ENCODE data around the gene TEPSIN.

Gene TEPSIN

DNA sequence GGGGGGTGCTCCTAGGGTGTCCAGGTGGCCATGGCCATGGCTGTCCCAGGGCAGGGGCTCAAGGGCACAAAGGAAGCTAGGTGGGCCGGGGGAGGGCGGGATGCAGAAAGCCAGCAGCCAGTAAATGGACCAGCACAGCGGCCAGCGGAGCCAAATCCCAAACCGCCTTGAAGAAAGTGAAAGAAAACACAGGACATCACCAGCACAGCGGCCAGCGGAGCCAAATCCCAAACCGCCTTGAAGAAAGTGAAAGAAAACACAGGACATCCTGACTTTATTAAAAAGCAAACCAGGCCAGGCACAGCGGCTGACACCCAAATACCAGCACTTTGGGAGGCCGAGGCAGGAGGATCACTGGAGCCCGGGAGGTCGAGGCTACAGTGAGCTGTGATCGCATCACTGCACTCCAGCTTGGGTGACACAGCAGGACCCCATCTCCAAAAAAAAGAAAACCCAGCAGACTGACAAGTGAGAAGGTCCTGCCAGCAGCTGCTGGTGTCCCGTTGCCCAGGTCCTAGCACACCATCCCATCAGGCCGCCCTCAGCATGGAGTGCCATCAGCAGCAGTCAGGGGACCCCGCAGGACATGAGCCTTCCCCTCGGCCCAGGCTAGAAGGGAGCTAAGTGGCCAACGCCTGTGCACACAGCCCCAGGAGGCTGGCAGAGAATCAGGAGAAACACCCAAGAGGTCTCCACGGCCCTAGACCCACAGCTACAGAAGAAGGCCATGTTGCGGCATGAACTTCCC lies 39.3 kb upstream of the TEPSIN start:
- Histone ChIP-seq H3K27me3 (replicated peaks in 2 of 5; ENCODE audit: control insufficient read depth in 4 of 5, insufficient read depth in 5 of 5, low read length in 4 of 5) (no peaks in the 10 kb centered on the region), H3K9me3 (ENCODE audit: control extremely low read depth in 1 of 5, control insufficient read depth in 4 of 5, insufficient read depth in 2 of 5, low read depth in 1 of 5, low read length in 4 of 5) (no peaks in the 10 kb centered on the region), H3K4me1 (ENCODE audit: control extremely low read depth in 1 of 4, control insufficient read depth in 4 of 4, insufficient read depth in 4 of 4, low read length in 3 of 4) (peaks cover 0 to 6% (median 2%) of the 10 kb centered on the region in 4 experiments), H3K4me3 (ENCODE audit: control insufficient read depth in 1 of 7, extremely low read depth in 1 of 7, insufficient read depth in 4 of 7, low read depth in 2 of 7, low read length in 6 of 7) (no peak overlapping the region), H3K36me3 (ENCODE audit: control insufficient read depth in 4 of 4, insufficient read depth in 4 of 4, low read length in 3 of 4) (peaks cover 4 to 91% (median 72%) of the 10 kb centered on the region in 4 experiments), H3K27ac (ENCODE audit: insufficient read depth in 1 of 2, low read depth in 1 of 2, low read length in 2 of 2, poor library complexity in 1 of 2, severe bottlenecking in 2 of 2) (no peak overlapping the region)
- ChIA-PET CTCF (interaction anchor here (1.0 to 1.5 kb wide), 2 partner anchors 13 to 207 kb away, joined by 4 to 5 read pairs; no protein-coding TSS in a partner anchor), POLR2A (no interaction called here)
- no peak for DNase-seq
- WGBS (ENCODE audit: insufficient coverage): 97% methylated on average over 19 of the region's 20 CpGs

DNA sequence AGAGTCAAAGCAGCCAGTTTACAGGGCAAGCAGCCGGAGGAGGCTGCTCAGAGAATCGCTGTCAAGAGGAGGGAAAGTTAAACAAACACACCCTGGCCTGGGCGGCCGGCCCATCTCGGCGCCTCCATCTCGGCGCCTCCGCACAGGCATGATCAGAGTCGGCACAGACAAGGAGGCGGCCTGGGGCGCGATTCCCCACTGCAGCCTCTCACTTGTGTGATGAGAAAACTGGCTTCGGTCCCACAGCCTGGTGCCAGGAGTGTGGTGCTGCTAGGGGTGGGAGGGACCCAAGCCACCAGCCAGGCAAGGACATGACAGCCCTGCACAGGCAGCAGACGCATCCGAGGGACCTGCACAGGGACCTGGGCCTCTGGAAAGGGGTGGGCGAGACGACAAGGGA lies 38.6 kb upstream of the TEPSIN start:
- CTCF ChIA-PET: interaction anchor here (0.9 kb wide), 1 partner anchor 18 kb away, joined by 3 read pairs; no protein-coding TSS in a partner anchor
- Histone ChIP-seq H3K4me3 (ENCODE audit: control insufficient read depth in 1 of 7, extremely low read depth in 1 of 7, insufficient read depth in 4 of 7, low read depth in 2 of 7, low read length in 6 of 7) (no peak overlapping the region), H3K27ac (ENCODE audit: insufficient read depth in 1 of 2, low read depth in 1 of 2, low read length in 2 of 2, poor library complexity in 1 of 2, severe bottlenecking in 2 of 2) (no peak overlapping the region), H3K27me3 (replicated peaks in 2 of 5; ENCODE audit: control insufficient read depth in 4 of 5, insufficient read depth in 5 of 5, low read length in 4 of 5) (no peaks in the 10 kb centered on the region), H3K9me3 (ENCODE audit: control extremely low read depth in 1 of 5, control insufficient read depth in 4 of 5, insufficient read depth in 2 of 5, low read depth in 1 of 5, low read length in 4 of 5) (no peaks in the 10 kb centered on the region), H3K36me3 (ENCODE audit: control insufficient read depth in 4 of 4, insufficient read depth in 4 of 4, low read length in 3 of 4) (peaks cover 4 to 89% (median 66%) of the 10 kb centered on the region in 4 experiments), H3K4me1 (ENCODE audit: control extremely low read depth in 1 of 4, control insufficient read depth in 4 of 4, insufficient read depth in 4 of 4, low read length in 3 of 4) (peaks cover 3 to 13% (median 9%) of the 10 kb centered on the region in 4 experiments)
- WGBS (ENCODE audit: insufficient coverage): 98% methylated on average over 14 of the region's 18 CpGs
- no peak for DNase-seq
- POLR2A ChIA-PET: no interaction called here

DNA sequence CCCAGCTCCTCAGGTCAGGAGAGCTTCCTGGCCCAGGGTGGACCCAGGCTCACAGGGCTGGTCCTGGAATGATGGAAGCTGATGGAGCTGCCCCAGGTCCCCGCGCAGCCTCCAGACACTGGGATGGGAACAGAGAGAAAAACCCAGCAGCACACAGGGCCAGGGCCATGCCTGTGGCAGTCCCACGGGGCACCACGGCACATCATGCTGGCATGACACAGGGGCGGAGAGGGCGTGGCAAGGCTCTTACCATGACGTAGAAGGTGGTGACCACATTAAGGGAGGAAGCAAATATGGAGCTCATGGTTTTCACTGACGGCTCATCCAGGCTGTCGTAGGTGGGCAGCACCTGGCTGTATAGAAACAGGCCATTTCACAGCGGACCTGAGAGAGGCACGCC lies 37.9 kb upstream of the TEPSIN start:
- ChIA-PET POLR2A (no interaction called here), CTCF (interaction anchor here (0.9 kb wide), 1 partner anchor 19 kb away, joined by 3 read pairs; no protein-coding TSS in a partner anchor)
- no peak for DNase-seq
- no peak overlapping the region for H3K27ac ChIP-seq (ENCODE audit: insufficient read depth in 1 of 2, low read depth in 1 of 2, low read length in 2 of 2, poor library complexity in 1 of 2, severe bottlenecking in 2 of 2)
- no peaks in the 10 kb centered on the region for H3K9me3 ChIP-seq (ENCODE audit: control extremely low read depth in 1 of 5, control insufficient read depth in 4 of 5, insufficient read depth in 2 of 5, low read depth in 1 of 5, low read length in 4 of 5)
- no peaks in the 10 kb centered on the region for H3K27me3 ChIP-seq (replicated peaks in 2 of 5; ENCODE audit: control insufficient read depth in 4 of 5, insufficient read depth in 5 of 5, low read length in 4 of 5)
- peaks cover 3 to 15% (median 10%) of the 10 kb centered on the region in 4 experiments for H3K4me1 ChIP-seq (ENCODE audit: control extremely low read depth in 1 of 4, control insufficient read depth in 4 of 4, insufficient read depth in 4 of 4, low read length in 3 of 4)
- no peak overlapping the region for H3K4me3 ChIP-seq (ENCODE audit: control insufficient read depth in 1 of 7, extremely low read depth in 1 of 7, insufficient read depth in 4 of 7, low read depth in 2 of 7, low read length in 6 of 7)
- 98% methylated on average over 11 of the region's 11 CpGs for WGBS (ENCODE audit: insufficient coverage)
- peaks cover 4 to 85% (median 59%) of the 10 kb centered on the region in 4 experiments for H3K36me3 ChIP-seq (ENCODE audit: control insufficient read depth in 4 of 4, insufficient read depth in 4 of 4, low read length in 3 of 4)

DNA sequence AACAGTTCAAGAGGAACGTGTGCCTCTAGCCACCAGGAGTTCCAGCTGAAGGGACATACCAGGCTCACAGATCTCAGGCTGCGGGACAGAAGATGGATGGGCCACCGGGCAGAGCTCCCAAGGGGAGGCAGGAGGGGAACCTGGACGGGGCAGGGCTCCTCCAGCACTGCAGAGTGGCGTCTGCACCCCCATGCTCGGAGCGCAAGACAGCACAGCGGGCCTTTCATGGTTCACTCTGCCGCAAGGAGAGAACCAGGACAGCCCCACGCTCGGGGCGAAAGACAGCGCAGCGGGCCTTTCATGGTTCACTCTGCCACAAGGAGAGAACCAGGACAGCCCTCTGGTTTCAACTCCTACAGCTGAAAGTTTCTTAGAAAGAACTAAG lies 35.6 kb upstream of the TEPSIN start:
- Histone ChIP-seq H3K36me3 (ENCODE audit: control insufficient read depth in 4 of 4, insufficient read depth in 4 of 4, low read length in 3 of 4) (peaks cover 6 to 83% (median 54%) of the 10 kb centered on the region in 4 experiments), H3K27me3 (replicated peaks in 2 of 5; ENCODE audit: control insufficient read depth in 4 of 5, insufficient read depth in 5 of 5, low read length in 4 of 5) (no peaks in the 10 kb centered on the region), H3K9me3 (ENCODE audit: control extremely low read depth in 1 of 5, control insufficient read depth in 4 of 5, insufficient read depth in 2 of 5, low read depth in 1 of 5, low read length in 4 of 5) (no peaks in the 10 kb centered on the region), H3K27ac (ENCODE audit: insufficient read depth in 1 of 2, low read depth in 1 of 2, low read length in 2 of 2, poor library complexity in 1 of 2, severe bottlenecking in 2 of 2) (no peak overlapping the region), H3K4me3 (ENCODE audit: control insufficient read depth in 1 of 7, extremely low read depth in 1 of 7, insufficient read depth in 4 of 7, low read depth in 2 of 7, low read length in 6 of 7) (no peak overlapping the region), H3K4me1 (ENCODE audit: control extremely low read depth in 1 of 4, control insufficient read depth in 4 of 4, insufficient read depth in 4 of 4, low read length in 3 of 4) (peaks cover 3 to 17% (median 12%) of the 10 kb centered on the region in 4 experiments)
- no peak for DNase-seq
- POLR2A ChIA-PET: no interaction called here
- CTCF ChIA-PET: interaction anchor here (0.7 kb wide), 1 partner anchor 263 kb away, joined by 3 read pairs; no protein-coding TSS in a partner anchor
- WGBS (ENCODE audit: insufficient coverage): 96% methylated on average over 14 of the region's 14 CpGs

DNA sequence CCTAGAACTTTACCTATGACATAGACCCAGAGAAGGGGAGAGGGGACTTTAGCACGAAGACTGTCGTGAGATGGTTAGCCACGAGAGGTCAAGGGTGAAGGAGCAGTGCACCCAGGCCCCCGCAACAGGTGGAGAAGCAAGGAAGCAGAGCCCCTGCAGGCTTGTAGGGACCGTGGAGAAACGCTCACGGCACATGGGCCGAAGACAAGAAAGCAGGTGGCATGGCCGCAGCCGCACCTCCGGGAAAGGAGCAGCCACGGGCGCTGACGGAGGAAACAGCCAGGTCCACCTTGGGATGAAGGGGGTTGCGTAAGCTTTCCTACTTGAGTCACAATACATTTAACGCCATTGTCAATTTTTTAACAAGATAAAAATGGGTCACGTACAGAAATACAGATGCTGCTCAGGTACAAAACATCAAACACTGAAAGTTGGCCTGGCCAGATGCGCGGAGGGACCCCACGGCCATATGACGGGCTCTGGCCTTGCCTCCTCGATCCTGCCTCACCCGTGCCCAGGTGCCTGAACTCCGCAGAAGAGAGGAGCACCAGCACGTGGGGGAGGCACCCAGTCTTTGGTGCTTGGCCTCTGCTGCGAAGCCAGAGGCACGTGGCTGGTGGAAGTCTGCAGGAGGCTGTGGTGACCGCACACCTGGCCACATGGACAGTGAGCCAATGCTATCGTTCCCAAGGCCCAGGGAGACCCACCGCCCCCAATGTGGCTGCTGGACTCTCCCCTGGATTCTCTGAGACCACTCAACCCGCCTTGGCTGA lies 35.0 kb upstream of the TEPSIN start:
- 97% methylated on average over 29 of the region's 31 CpGs for WGBS (ENCODE audit: insufficient coverage)
- no peak for DNase-seq
- Histone ChIP-seq H3K27me3 (replicated peaks in 2 of 5; ENCODE audit: control insufficient read depth in 4 of 5, insufficient read depth in 5 of 5, low read length in 4 of 5) (no peaks in the 10 kb centered on the region), H3K4me3 (ENCODE audit: control insufficient read depth in 1 of 7, extremely low read depth in 1 of 7, insufficient read depth in 4 of 7, low read depth in 2 of 7, low read length in 6 of 7) (no peak overlapping the region), H3K4me1 (ENCODE audit: control extremely low read depth in 1 of 4, control insufficient read depth in 4 of 4, insufficient read depth in 4 of 4, low read length in 3 of 4) (peaks cover 3 to 17% (median 12%) of the 10 kb centered on the region in 4 experiments), H3K36me3 (ENCODE audit: control insufficient read depth in 4 of 4, insufficient read depth in 4 of 4, low read length in 3 of 4) (peaks cover 11 to 81% (median 50%) of the 10 kb centered on the region in 4 experiments), H3K27ac (ENCODE audit: insufficient read depth in 1 of 2, low read depth in 1 of 2, low read length in 2 of 2, poor library complexity in 1 of 2, severe bottlenecking in 2 of 2) (no peak overlapping the region), H3K9me3 (ENCODE audit: control extremely low read depth in 1 of 5, control insufficient read depth in 4 of 5, insufficient read depth in 2 of 5, low read depth in 1 of 5, low read length in 4 of 5) (no peaks in the 10 kb centered on the region)
- ChIA-PET CTCF (interaction anchor here (0.7 kb wide), 1 partner anchor 264 kb away, joined by 3 read pairs; no protein-coding TSS in a partner anchor), POLR2A (no interaction called here)

DNA sequence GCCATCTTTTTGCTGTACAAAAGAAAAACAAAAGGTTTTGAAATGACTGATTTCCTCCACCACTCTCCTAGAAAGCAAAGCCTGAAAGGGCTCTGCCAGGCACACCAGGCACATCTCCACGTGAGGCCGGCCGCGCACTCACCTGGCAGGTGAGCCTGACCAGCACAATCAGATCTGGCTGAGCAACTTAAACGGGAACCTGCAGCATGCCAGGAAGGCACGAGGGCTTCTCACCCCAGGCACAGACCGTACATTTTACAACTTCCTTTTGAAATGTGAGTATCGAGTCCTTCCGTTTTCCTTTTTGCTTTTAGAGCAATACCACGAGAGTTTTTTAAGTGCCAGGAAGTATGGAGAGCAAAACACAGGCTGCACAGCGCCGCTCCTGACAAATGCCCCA lies 33.8 kb upstream of the TEPSIN start:
- WGBS (ENCODE audit: insufficient coverage): 31% methylated on average over 7 of the region's 12 CpGs
- DNase-seq: peak in 1 of 3 donors; percentile 58
- Histone ChIP-seq H3K4me1 (ENCODE audit: control extremely low read depth in 1 of 4, control insufficient read depth in 4 of 4, insufficient read depth in 4 of 4, low read length in 3 of 4) (peaks cover 3 to 17% (median 12%) of the 10 kb centered on the region in 4 experiments), H3K36me3 (ENCODE audit: control insufficient read depth in 4 of 4, insufficient read depth in 4 of 4, low read length in 3 of 4) (peaks cover 13 to 74% (median 45%) of the 10 kb centered on the region in 4 experiments), H3K9me3 (ENCODE audit: control extremely low read depth in 1 of 5, control insufficient read depth in 4 of 5, insufficient read depth in 2 of 5, low read depth in 1 of 5, low read length in 4 of 5) (no peaks in the 10 kb centered on the region), H3K4me3 (ENCODE audit: control insufficient read depth in 1 of 7, extremely low read depth in 1 of 7, insufficient read depth in 4 of 7, low read depth in 2 of 7, low read length in 6 of 7) (peak overlapping the region in 1 of 7 experiments; percentile 12), H3K27ac (ENCODE audit: insufficient read depth in 1 of 2, low read depth in 1 of 2, low read length in 2 of 2, poor library complexity in 1 of 2, severe bottlenecking in 2 of 2) (no peak overlapping the region), H3K27me3 (replicated peaks in 2 of 5; ENCODE audit: control insufficient read depth in 4 of 5, insufficient read depth in 5 of 5, low read length in 4 of 5) (no peaks in the 10 kb centered on the region)
- POLR2A ChIA-PET: no interaction called here
- CTCF ChIA-PET: no interaction called here
